Kidney (tissue), 14 donors: ENCODE data around the gene PALLD. TPM values are rescaled to one million over a fixed set of nuclear protein-coding genes. Genes with fewer than 3 reads are reported as not detected.
A peak's percentile ranks its signal among the peaks of the same experiment; 100 is the strongest.

Experiments used
- DNase-seq, 5 donors: peaks; one replicate each; pipeline ENCODE4 v3.0.0-alpha.2; 2013 to 2020
- FAIRE-seq: peaks from 2 replicates; lab custom pipeline; 2012; peaks lifted over from hg19 to GRCh38; lab: Jason Lieb, UNC
- H3K27ac ChIP-seq, 2 donors: one replicate each; pipeline ENCODE4 v1.7.0; 2013; ENCODE audit warnings: low read depth in 2 of 2, low read length in 2 of 2, inconsistent platforms in 1 of 2
- H3K27me3 ChIP-seq: one replicate; pipeline ENCODE4 v1.7.1; 2013; ENCODE audit warnings: low read length, inconsistent platforms; ENCODE audit not compliant: control insufficient read depth, insufficient read depth
- H3K36me3 ChIP-seq, 3 donors: one replicate each; pipeline versions ENCODE4 v1.7.0 to v1.7.1; 2013; ENCODE audit warnings: low read length in 3 of 3, control low read depth in 1 of 3, inconsistent platforms in 1 of 3; ENCODE audit not compliant: insufficient read depth in 3 of 3, control insufficient read depth in 2 of 3
- H3K4me1 ChIP-seq, 3 donors: one replicate each; pipeline versions ENCODE4 v1.7.0 to v1.7.1; 2013; ENCODE audit warnings: low read length in 3 of 3, inconsistent platforms in 1 of 3, low read depth in 1 of 3; ENCODE audit not compliant: control insufficient read depth in 2 of 3, insufficient read depth in 2 of 3
- H3K4me3 ChIP-seq, 3 donors: one replicate each; pipeline versions ENCODE4 v1.7.0 to v1.8.1; 2013; ENCODE audit warnings: low read length in 3 of 3, control low read depth in 1 of 3, inconsistent platforms in 1 of 3
- H3K9ac ChIP-seq, 3 donors: one replicate each; pipeline versions ENCODE4 v1.7.0 to v1.7.1; 2013; ENCODE audit warnings: low read length in 3 of 3, control low read depth in 1 of 3, inconsistent platforms in 1 of 3
- H3K9me3 ChIP-seq, 3 donors: one replicate each; pipeline versions ENCODE4 v1.7.0 to v1.7.1; 2013; ENCODE audit warnings: low read length in 3 of 3, control low read depth in 1 of 3, inconsistent platforms in 1 of 3; ENCODE audit not compliant: control insufficient read depth in 2 of 3, insufficient read depth in 1 of 3
- intact Hi-C: fragments of 100-400 bp; cut with DNase I; formaldehyde crosslinking; loops from one replicate; pipeline ENCODE4 v1.11.1; 2022
- polyA plus RNA-seq: library from polyadenylated mRNA; stranded (reverse); fragments of 350-450 nt; fragmentation: Illumina TruSeq; extraction: RNeasy Lipid Tissue Mini Kit (QIAGEN cat#74804); gene quantifications from one replicate; pipeline ENCODE4 v1.2.3, GENCODE V29; 2014; ENCODE audit warnings: low read depth, low replicate concordance; ENCODE audit not compliant: insufficient read depth
- total RNA-seq: library from RNA; stranded (reverse); fragmentation: NEBNext Ultra II Directional; extraction: Animal tissue kit (Norgen Biotek cat#: 25700); gene quantifications from one replicate; pipeline ENCODE4 v1.2.1, GENCODE V29; 2021
- TF ChIP-seq, protein P1 (sequence below): IDR thresholded peaks from 3 replicates; pipeline ENCODE4 v1.5.1; 2012; ENCODE audit warnings: mild to moderate bottlenecking, moderate library complexity, borderline replicate concordance; ENCODE audit not compliant: insufficient read depth; ENCODE audit errors: extremely low read depth
- donor health status: control.
- donor health status: control.
- donor health status: control.
- donor health status: control.
- donor health status: control.
- donor health status: DM: yes; HTN: yes; CAD: no.
- donor health status: Normal renal cell carcinoma (clear cell type).

PALLD gene
- total and polyA plus RNA-seq, 2 donors from 2014 or later, result 43.4 to 120 TPM

DNA sequence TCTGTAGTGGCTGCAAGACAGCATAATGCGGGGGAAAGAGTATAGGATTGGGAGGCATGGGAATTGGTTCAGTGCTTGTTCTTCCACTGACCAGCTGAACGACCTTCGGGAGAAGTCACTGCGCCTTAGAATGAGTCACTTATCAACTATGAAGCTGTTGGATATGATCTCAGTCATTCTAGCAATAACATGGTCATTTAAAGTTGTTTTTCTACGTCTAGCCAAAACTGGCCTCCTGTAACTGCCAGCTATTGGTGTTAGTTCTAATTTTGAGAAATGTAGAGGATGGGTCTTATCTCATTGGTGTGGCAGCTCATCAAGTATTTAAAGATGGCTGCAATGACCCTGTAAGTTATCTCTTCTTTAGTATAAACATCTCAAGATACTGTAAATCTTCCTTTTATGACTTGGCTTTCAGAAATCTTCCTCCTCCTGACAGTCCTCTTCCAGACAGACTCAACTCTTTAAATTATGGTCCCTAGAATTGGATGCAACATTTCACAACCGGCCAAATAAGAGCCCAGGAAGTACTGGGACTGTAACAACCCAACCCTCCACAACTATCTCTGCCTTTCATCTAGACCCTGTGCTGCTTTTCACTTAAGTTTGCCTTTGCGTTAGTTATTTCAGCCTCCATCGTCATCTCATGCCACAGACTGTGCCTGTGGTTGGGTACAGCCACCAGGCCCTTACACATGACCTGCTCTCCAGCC, 269.9 kb downstream of the PALLD start:
- TF ChIP-seq, protein P1, sequence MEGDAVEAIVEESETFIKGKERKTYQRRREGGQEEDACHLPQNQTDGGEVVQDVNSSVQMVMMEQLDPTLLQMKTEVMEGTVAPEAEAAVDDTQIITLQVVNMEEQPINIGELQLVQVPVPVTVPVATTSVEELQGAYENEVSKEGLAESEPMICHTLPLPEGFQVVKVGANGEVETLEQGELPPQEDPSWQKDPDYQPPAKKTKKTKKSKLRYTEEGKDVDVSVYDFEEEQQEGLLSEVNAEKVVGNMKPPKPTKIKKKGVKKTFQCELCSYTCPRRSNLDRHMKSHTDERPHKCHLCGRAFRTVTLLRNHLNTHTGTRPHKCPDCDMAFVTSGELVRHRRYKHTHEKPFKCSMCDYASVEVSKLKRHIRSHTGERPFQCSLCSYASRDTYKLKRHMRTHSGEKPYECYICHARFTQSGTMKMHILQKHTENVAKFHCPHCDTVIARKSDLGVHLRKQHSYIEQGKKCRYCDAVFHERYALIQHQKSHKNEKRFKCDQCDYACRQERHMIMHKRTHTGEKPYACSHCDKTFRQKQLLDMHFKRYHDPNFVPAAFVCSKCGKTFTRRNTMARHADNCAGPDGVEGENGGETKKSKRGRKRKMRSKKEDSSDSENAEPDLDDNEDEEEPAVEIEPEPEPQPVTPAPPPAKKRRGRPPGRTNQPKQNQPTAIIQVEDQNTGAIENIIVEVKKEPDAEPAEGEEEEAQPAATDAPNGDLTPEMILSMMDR, result no peak
- no peak for FAIRE-seq
- no peak for DNase-seq
- Histone ChIP-seq H3K9me3 (no peaks in the 10 kb centered on the region), H3K27me3 (no peaks in the 10 kb centered on the region), H3K27ac (peak overlapping the region in 1 of 2 donors; percentile 82), H3K4me1 (peaks cover 0 to 11% (median 0%) of the 10 kb centered on the region in 3 donors), H3K36me3 (no peaks in the 10 kb centered on the region), H3K4me3 (no peak overlapping the region), H3K9ac (no peak overlapping the region)
- intact Hi-C loops, result no loop called here

DNA sequence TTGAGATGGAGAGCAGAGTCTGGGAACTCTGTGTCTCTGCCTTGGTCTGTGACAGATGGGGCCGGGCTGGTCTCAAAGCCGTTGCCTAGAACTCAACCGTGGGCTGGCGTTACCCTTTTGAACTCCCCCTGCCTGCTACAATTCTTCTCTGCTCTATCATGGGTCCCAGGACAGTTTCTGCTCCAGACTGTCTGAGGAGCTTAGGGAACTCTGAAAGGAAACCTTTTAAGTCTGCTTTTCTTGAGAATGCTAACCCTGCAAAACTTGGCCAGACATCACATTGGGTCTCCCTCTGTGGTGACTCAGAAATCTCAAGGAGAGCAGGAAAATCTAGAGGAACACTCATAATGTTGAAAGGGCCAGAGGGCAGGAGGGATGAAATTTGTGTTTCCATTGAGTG, 272.6 kb downstream of the PALLD start:
- no peak for FAIRE-seq

DNA sequence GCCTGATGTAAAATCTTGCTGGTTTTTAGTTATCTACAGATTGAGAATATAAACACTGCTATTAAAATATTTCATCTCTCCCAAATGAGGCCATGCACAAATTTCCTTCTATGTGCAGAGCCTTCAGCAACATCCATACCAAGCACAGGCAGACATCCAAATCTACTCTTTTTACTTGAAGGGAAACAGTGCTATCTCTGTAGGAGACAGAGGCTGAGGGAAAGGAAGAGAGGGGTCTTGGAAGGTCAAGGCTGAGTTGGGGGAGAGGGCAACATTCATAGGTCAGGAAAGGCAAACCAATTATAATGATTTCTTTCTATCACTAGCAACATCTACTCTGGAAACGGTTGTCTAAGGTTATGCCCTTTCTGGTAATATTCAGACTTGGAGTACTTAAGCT, 273.0 kb downstream of the PALLD start:
- FAIRE-seq (no peak), DNase-seq (no peak)
- Histone ChIP-seq H3K4me3 (no peak overlapping the region), H3K27me3 (no peaks in the 10 kb centered on the region), H3K36me3 (no peaks in the 10 kb centered on the region), H3K9me3 (no peaks in the 10 kb centered on the region), H3K4me1 (peaks cover 0 to 11% (median 0%) of the 10 kb centered on the region in 3 donors), H3K9ac (no peak overlapping the region), H3K27ac (no peak overlapping the region)
- intact Hi-C loops, result no loop called here
- TF ChIP-seq, protein P1, result no peak

More for the DNA sequence above, 272.6 kb downstream of the PALLD start:
- H3K4me3 ChIP-seq, result no peak overlapping the region
- peaks cover 0 to 11% (median 0%) of the 10 kb centered on the region in 3 donors for H3K4me1 ChIP-seq
- TF ChIP-seq, protein P1, result no peak
- intact Hi-C loops, result no loop called here
- DNase-seq, result no peak
- H3K9ac ChIP-seq, result no peak overlapping the region
- H3K27me3 ChIP-seq, result no peaks in the 10 kb centered on the region
- no peak overlapping the region for H3K27ac ChIP-seq
- no peaks in the 10 kb centered on the region for H3K36me3 ChIP-seq
- H3K9me3 ChIP-seq, result no peaks in the 10 kb centered on the region
